ENCODE results near the gene AKR1A1.

The AKR1A1 gene

DNA sequence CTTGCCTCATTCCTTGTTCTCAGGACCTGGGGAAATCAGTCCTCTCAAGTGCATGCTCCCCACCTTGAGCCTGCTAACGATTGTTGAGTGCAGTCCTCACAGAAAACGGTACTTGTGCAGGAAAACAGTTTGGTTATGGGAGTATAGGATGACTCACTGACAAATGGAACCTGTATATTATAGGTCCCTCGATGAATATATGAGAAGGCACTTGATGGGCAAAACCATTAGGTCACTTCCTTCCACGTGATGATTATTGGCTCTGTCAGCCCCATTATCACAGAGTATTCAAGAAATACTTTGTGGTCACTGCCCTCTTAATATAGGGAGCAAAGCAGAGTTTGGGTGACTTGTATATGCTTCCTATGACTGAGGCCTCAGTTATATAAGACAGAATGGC, 67.0 kb downstream of the AKR1A1 start:
- no peak for DNase-seq (ENCODE audit: low spot score)

DNA sequence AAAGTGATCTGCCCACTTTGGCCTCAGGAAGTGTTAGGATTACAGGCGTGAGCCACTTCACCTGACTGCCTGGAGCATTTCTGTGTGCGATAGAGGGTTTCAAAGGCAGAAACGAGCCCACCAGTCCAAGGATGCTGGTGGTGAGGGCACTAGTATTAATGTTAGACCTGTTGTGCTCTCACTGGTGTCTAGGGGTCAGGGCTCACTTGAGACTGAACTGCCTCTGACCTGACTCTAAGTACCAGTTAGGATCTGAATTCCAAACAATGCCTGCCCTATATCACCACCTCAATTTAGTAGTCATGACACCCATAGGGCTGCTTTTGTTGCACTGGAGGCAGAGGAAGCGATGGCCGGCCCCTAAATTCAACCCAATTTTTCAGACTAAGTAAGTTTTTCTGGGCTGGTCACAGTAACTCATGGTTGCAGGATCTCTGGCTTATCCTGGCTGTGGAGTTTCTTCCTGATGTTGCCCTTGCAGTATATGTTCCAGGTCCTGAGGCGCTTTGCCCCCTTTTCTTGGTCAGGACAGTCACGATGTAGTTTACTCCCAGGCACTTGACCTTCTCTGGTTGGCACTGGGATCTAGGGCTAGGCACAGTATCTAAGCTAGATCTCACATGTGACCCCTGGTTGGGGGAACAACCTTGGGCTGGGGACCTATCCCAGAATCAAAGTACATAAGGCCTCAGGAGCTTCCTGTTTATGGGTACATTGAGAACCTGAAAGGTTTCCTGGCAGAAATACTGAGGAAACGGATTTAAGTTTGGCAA, 68.7 kb downstream of the AKR1A1 start:
- DNase-seq (ENCODE audit: low spot score), result no peak

Data from putamen (tissue), 1 donor.